ENCODE results near the gene TTYH1. TPM values are rescaled to one million over a fixed set of nuclear protein-coding genes. Genes with fewer than 3 reads are reported as not detected.

The TTYH1 gene
- total RNA-seq, 2 experiments from 2014 or later: not detected

GRCh38 chr19:54429545-54430227 is 14.4 kb downstream of the TTYH1 start:
- peaks cover 15% of the 10 kb centered on the region for H3K4me1 Mint-ChIP-seq (ENCODE audit: low read depth)
- POLR2A ChIA-PET: interaction anchor here (1.0 to 2.6 kb wide), 2 partner anchors 10 to 19 kb away, joined by 3 to 12 read pairs; partner anchors contain the start of gene LENG8
- H3K36me3 Mint-ChIP-seq (ENCODE audit: low read depth): no peaks in the 10 kb centered on the region
- ATAC-seq (ENCODE audit: poor library complexity) (no peak), DNase-seq (peak in 1 of 14 experiments; percentile 22)
- H3K27ac ChIP-seq (ENCODE audit: low read depth in 1 of 2, low read length in 2 of 2): no peak overlapping the region
- H3K4me1 ChIP-seq (ENCODE audit: insufficient read depth, low read length): peaks cover 20% of the 10 kb centered on the region
- H3K27me3 Mint-ChIP-seq: peaks cover 30% of the 10 kb centered on the region
- no peak overlapping the region for H3K27ac Mint-ChIP-seq
- no peak overlapping the region for H3K4me3 ChIP-seq (ENCODE audit: low read length)
- intact Hi-C loops (cut with DNase I, micrococcal nuclease): loop anchor here in 1 of 2 experiments (2.0 kb wide), 1 partner anchor 19 kb away; the partner anchor contains the start of gene LENG8
- H3K9me3 Mint-ChIP-seq: no peaks in the 10 kb centered on the region
- peak overlapping the region; percentile 42 for H3K4me3 Mint-ChIP-seq
- no peaks in the 10 kb centered on the region for H3K36me3 ChIP-seq (ENCODE audit: insufficient read depth, low read length)
- no peaks in the 10 kb centered on the region for H3K9me3 ChIP-seq (ENCODE audit: control insufficient read depth in 1 of 2, insufficient read depth in 1 of 2, low read length in 2 of 2)
- CTCF ChIA-PET: no interaction called here
- TF ChIP-seq, protein P1, sequence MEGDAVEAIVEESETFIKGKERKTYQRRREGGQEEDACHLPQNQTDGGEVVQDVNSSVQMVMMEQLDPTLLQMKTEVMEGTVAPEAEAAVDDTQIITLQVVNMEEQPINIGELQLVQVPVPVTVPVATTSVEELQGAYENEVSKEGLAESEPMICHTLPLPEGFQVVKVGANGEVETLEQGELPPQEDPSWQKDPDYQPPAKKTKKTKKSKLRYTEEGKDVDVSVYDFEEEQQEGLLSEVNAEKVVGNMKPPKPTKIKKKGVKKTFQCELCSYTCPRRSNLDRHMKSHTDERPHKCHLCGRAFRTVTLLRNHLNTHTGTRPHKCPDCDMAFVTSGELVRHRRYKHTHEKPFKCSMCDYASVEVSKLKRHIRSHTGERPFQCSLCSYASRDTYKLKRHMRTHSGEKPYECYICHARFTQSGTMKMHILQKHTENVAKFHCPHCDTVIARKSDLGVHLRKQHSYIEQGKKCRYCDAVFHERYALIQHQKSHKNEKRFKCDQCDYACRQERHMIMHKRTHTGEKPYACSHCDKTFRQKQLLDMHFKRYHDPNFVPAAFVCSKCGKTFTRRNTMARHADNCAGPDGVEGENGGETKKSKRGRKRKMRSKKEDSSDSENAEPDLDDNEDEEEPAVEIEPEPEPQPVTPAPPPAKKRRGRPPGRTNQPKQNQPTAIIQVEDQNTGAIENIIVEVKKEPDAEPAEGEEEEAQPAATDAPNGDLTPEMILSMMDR (IDR thresholded peaks at IDR 0.05): no peak
- H3K27me3 ChIP-seq (ENCODE audit: control insufficient read depth in 1 of 2, insufficient read depth in 2 of 2, low read length in 2 of 2): peaks cover 23 to 26% of the 10 kb centered on the region in 2 experiments

DNA sequence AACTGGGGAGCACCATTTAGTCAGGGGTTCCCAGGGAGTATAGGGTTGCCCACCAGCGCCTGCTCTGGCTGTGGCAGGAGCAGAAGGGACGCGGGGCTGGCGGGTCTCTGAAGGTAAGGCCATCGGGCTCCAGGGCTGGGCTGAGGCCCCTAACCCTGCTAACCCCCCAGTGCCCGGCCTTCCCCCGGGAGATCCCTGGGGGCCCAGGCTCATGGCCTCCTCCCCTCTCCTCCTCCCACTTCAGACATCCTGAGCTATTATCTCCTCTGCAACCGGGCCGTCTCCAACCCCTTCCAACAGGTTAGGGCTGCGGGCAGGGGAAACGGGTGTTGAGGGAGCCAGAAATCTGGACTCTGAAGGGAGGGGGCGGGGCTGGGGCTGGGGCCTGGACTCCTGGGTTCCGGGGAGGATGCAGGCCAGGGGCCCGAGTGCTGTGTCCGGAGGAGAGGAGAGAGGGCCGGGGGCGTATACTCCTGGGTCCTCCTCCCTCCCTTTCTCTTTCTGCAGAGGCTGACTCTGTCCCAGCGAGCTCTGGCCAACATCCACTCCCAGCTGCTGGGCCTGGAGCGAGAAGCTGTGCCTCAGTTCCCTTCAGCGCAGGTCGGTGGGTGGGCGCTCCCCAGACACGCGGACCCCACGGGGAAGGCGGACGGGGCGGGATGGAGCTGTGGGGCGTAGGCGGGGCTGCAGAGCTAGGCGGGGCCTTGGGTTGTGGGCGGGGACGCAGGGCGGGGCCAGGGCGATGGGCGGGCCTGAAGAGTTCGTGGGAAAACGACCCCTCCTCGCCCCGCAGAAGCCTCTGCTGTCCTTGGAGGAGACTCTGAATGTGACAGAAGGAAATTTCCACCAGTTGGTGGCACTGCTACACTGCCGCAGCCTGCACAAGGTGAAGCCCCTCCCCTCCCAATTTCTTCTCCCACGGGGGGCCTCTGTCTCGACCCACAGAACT is 15.3 kb downstream of the TTYH1 start:
- Histone ChIP-seq H3K4me3 (ENCODE audit: low read length) (peak overlapping the region; percentile 32), H3K36me3 (ENCODE audit: insufficient read depth, low read length) (no peaks in the 10 kb centered on the region), H3K27me3 (ENCODE audit: control insufficient read depth in 1 of 2, insufficient read depth in 2 of 2, low read length in 2 of 2) (peaks cover 17 to 26% of the 10 kb centered on the region in 2 experiments), H3K4me1 (ENCODE audit: insufficient read depth, low read length) (peaks cover 24% of the 10 kb centered on the region), H3K9me3 (ENCODE audit: control insufficient read depth in 1 of 2, insufficient read depth in 1 of 2, low read length in 2 of 2) (no peaks in the 10 kb centered on the region), H3K27ac (ENCODE audit: low read depth in 1 of 2, low read length in 2 of 2) (no peak overlapping the region)
- peaks cover 21% of the 10 kb centered on the region for H3K27me3 Mint-ChIP-seq
- no peaks in the 10 kb centered on the region for H3K36me3 Mint-ChIP-seq (ENCODE audit: low read depth)
- no peak overlapping the region for H3K27ac Mint-ChIP-seq
- H3K4me1 Mint-ChIP-seq (ENCODE audit: low read depth): peaks cover 20% of the 10 kb centered on the region
- intact Hi-C loops (cut with DNase I, micrococcal nuclease): loop anchor here in 1 of 2 experiments (2.0 kb wide), 1 partner anchor 18 kb away; the partner anchor contains the start of gene LENG8
- ChIA-PET CTCF (no interaction called here), POLR2A (interaction anchor here (2.6 kb wide), 1 partner anchor 18 kb away, joined by 12 read pairs; the partner anchor contains the start of gene LENG8)
- H3K9me3 Mint-ChIP-seq: no peaks in the 10 kb centered on the region
- ATAC-seq (ENCODE audit: poor library complexity) (peak; percentile 94), DNase-seq (peak; percentile 17 to 66 (median 36))
- H3K4me3 Mint-ChIP-seq: peak overlapping the region; percentile 51
- TF ChIP-seq, protein P1 (IDR thresholded peaks at IDR 0.05): no peak

- Mint-ChIP-seq H3K27me3 (peaks cover 14% of the 10 kb centered on the region), H3K27ac (no peak overlapping the region), H3K9me3 (no peaks in the 10 kb centered on the region), H3K4me3 (peak overlapping the region; percentile 51), H3K36me3 (ENCODE audit: low read depth) (no peaks in the 10 kb centered on the region), H3K4me1 (ENCODE audit: low read depth) (peaks cover 20% of the 10 kb centered on the region)
- TF ChIP-seq, protein P1 (IDR thresholded peaks at IDR 0.05): no peak
- POLR2A ChIA-PET: interaction anchor here (2.6 kb wide), 1 partner anchor 17 kb away, joined by 12 read pairs; the partner anchor contains the start of gene LENG8
- intact Hi-C loops (cut with DNase I, micrococcal nuclease): loop anchor here in 1 of 2 experiments (2.0 kb wide), 1 partner anchor 17 kb away; the partner anchor contains the start of gene LENG8
- Histone ChIP-seq H3K36me3 (ENCODE audit: insufficient read depth, low read length) (no peaks in the 10 kb centered on the region), H3K9me3 (ENCODE audit: control insufficient read depth in 1 of 2, insufficient read depth in 1 of 2, low read length in 2 of 2) (no peaks in the 10 kb centered on the region), H3K4me1 (ENCODE audit: insufficient read depth, low read length) (peaks cover 24% of the 10 kb centered on the region), H3K27ac (ENCODE audit: low read depth in 1 of 2, low read length in 2 of 2) (no peak overlapping the region), H3K27me3 (ENCODE audit: control insufficient read depth in 1 of 2, insufficient read depth in 2 of 2, low read length in 2 of 2) (peaks cover 16 to 21% of the 10 kb centered on the region in 2 experiments), H3K4me3 (ENCODE audit: low read length) (no peak overlapping the region)
- CTCF ChIA-PET: no interaction called here
- ATAC-seq (ENCODE audit: poor library complexity): no peak
- peak in 1 of 14 experiments; percentile 9 for DNase-seq
Measured at GRCh38 chr19:54431255-54431838, 16.1 kb downstream of the TTYH1 start.
